GM12873 (cell line): ENCODE results near the gene LRP4.
A peak's percentile ranks its signal among the peaks of the same experiment; 100 is the strongest.

Source experiments
- TF ChIP-seq, protein P1 (sequence below): IDR thresholded peaks from 2 replicates; pipeline ENCODE4 v1.5.1; 2012; ENCODE audit warnings: low read depth, mild to moderate bottlenecking, moderate library complexity, low read length, control low read depth; ENCODE audit not compliant: insufficient read depth; ENCODE audit errors: missing control alignments

LRP4 gene

DNA sequence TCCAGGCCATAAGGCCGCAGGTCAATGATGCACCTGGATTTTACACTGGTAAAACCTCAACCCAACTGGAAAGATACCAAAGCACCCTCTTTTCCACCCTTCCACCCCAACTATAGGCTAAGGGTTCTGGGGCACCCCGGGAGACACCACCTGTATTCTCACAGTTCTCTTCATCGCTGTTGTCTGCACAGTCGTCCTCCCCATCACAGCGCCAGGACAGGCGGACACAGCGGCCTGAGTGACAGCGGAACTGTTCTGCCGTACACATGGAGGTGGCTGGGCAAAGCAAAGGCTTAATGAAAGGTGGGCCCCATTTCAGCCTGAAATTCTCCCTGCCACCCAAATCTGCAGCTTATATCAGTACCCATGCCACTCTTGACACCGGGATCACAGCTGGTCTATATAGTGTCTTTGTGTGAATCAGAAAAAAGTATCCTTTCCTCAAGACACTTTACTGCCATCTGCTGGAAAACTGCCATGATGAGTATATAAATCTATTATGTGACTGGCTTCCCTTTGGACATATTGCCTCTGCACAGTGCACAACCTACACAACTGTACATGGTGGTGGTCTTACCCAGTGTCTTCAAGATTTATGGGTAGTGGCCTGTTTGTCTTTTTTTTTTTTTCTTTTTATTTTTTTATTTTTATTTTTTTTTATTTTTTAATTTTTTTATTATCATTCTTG lies 21.5 kb downstream of the LRP4 start:
- TF ChIP-seq, protein P1, sequence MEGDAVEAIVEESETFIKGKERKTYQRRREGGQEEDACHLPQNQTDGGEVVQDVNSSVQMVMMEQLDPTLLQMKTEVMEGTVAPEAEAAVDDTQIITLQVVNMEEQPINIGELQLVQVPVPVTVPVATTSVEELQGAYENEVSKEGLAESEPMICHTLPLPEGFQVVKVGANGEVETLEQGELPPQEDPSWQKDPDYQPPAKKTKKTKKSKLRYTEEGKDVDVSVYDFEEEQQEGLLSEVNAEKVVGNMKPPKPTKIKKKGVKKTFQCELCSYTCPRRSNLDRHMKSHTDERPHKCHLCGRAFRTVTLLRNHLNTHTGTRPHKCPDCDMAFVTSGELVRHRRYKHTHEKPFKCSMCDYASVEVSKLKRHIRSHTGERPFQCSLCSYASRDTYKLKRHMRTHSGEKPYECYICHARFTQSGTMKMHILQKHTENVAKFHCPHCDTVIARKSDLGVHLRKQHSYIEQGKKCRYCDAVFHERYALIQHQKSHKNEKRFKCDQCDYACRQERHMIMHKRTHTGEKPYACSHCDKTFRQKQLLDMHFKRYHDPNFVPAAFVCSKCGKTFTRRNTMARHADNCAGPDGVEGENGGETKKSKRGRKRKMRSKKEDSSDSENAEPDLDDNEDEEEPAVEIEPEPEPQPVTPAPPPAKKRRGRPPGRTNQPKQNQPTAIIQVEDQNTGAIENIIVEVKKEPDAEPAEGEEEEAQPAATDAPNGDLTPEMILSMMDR: peak; percentile 50

DNA sequence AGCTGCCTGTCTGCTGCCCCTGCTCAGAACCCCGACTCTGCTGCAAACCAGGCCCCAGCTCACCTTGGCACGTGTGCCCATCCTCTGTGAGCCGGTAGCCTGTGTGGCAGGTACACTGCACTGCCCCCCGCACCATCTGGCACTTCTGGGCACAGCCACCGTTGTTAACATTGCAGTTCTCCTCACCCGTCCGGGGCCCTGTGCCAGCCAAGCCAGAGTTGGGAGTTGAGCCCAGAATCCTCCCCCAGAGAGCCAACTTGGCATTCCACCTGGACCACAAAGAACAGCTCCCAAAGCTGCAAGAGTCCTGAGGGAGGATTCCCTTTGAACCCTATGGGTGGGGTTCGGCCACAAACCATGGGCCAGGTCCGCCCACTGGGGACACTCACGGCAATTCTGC lies 22.5 kb downstream of the LRP4 start:
- TF ChIP-seq, protein P1: no peak

DNA sequence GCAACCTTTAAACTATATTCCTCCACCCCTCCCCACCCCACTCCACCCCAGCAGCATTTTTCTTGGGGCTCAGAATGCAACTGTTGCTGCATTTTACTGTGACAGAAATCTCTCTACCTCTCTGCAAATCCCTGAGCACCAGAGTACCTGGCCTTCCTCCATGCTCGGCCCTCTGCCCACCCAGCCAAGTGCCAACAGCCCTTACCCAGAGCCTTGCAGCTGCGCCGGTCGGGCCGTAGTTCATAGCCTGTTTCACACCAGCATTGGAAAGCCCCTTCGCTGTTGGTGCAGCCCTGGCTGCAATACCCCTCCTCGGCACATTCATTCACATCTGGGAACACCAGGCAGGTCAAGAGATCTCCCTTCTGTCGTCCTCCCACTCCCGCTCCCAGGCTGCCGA lies 23.4 kb downstream of the LRP4 start:
- TF ChIP-seq, protein P1: no peak

DNA sequence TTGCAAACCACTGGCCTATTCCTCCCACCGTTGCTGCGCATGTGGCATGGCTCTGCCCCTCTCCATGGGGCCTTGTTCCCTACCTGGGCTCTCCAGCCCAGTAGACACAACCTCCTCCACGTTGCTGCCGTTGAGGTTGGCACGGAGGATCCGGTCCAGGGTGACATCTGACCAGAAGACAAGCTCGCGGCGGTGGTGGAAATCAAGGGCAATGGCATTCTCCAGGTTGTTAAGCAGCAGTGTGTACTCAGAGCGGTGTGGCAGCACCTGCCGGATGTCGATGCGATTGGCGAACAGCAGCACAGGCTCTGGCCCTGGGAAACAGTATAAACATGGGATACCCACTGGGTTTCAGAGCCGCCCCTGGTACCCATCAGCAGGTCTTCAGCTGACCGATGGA lies 23.8 kb downstream of the LRP4 start:
- TF ChIP-seq, protein P1: no peak

DNA sequence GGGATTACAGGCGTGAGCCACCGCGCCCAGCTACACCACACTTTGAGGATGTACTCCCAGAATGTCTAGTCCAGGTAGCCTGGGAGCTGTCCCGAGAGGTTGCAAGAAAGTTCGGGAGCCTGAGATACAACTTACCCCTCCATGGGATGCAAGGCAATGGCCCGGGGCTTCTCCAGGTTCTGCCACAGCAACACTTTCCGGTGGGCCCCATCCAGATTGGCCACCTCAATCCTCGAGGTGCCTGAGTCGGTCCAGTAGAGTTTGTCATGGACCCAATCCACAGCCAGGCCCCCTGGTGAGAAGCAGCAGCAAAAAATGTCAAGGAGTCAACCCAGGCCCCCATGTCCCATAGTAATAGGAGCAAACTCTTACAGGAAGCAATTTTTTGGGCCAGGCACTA lies 25.5 kb downstream of the LRP4 start:
- TF ChIP-seq, protein P1: no peak

DNA sequence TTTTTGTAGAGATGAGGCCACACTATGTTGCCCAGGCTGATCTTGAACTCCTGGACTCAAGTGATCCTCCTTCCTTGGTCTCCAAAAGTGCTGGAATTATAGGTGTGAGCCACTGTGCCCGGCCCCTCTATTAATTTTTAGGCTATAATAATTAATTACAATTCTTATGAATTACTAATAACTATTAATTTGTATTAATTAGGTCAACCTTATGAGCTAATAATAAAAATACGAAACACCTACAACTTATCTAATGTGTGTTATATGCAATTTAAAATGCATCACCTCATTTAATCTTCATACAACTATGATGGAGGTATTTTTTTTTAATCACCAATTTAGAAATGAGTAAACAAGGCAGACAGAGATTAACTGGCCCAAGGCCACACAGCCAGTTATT lies 26.2 kb downstream of the LRP4 start:
- TF ChIP-seq, protein P1: no peak

DNA sequence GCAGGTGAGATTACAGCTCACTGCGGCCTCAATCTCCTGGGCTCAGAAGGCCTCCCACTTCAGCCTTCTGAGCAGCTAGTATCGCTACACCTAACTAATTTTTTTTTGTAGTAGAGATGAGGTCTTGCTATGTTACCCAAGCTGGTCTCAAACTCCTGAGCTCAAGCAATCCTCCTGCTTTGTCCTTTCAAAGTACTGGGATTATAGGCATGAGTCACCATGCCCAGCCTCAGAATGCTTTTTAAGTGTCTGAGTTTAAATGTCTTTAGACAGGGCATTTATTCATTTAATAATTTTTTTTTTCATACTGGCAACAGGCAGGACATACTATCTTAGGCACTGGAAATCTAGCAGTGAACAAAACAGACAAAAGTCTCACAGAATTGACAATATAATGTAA lies 27.7 kb downstream of the LRP4 start:
- TF ChIP-seq, protein P1: no peak
